Activated CD4-positive, alpha-beta T cell treated with anti-CD3 and anti-CD28 coated beads for 48 hours (primary cell): Measurements from ENCODE around the gene OGFOD3.

Source experiments
- DNase-seq: peaks from one replicate; pipeline ENCODE4 v3.0.0-alpha.2; 2020

OGFOD3 gene

DNA sequence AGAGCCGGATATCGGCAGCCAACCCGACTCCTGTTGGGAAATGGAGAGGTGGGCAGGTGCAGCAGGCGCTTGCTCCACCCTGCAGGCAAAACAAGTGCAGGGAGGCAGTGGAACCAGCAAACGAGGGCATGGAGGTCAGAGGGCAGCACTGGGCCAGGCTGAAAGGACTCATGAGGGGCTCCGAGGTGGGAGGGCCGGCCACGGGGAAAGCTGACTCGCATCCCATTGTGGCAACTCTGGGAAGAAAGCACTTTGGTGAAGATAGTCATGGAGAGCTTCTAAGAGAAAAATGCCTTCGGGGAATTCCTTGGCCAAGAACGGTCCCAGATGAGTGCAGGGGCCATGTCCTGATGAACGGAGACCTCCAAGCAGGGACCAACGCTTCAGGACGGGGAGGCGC, 27.7 kb upstream of the OGFOD3 start:
- no peak for DNase-seq

DNA sequence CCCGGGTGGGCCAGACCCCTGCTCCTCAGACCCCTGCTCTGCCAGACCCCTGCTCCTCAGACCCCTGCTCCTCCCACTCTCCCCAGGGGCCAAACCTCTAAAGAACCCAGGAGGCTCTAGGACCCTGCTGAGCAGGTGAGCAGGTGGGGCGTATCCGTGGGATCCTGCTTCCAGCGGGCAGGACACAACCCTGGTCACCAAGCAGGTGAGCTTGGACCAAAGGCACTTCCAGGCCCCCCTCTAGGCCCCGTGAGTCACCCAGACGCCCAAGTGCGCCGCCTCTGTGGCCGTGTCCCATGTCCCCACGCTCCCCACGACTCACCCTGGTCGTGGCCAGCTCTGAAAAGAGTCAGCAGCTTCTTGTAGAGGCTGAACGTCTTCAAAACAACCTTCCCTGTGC, 27.2 kb upstream of the OGFOD3 start:
- DNase-seq: no peak

DNA sequence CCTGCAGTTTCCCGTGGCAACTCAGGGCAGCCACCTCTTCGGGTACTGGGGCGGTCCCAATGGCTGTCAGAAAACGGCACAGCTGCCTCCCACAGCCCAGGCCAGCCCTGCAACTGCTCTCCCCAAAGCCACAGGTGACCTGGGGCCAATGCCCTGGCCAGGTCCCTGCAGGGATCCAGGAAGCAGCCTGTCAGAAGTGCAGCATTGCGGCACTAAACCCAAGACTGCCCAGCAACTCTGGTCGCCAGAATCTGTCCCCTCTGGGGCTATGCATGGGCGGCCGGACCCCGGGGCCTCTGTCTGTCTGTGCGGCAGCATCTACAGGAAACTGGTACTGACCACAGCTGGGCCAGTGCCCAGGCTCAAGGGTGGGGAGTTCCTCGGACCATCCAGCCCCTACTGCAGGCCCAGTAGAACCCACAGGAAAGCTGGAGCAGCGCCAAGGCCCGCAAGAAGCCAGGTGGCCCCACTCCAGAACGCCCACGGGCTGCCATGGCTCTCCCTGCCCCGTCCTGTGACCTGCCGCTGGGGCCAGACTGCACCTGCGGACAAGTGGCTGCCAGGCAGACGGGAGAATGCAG, 26.6 kb upstream of the OGFOD3 start:
- no peak for DNase-seq

DNA sequence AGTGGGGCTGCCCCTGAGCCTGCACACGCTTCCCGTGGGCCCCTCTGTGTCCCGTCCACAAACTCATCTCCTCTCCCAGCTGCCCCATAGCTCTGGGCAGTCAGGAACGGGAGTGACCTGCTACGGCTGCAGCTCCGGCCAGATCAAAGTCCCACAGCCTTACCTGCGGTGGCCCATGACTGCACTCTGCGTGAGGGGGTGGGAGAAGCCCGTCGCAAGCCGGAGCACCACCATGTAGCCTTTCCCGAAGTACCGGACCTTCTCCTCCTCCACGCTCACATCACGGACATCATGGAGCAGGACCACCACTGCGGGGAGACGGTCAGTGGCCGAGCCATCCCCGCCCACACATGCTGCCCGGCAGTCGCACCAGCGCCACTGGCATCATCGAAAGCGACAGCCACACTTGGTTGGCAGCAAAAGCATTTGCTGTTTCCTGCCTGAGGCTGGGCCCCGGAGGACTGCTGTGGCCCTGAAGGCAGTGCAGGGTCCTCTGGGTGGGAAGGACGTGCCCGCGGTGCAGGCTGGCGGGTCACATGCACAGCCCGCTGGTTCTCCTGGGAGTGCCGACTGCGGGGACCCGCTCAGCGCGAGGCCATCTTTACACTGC, 26.0 kb upstream of the OGFOD3 start:
- DNase-seq: no peak

DNA sequence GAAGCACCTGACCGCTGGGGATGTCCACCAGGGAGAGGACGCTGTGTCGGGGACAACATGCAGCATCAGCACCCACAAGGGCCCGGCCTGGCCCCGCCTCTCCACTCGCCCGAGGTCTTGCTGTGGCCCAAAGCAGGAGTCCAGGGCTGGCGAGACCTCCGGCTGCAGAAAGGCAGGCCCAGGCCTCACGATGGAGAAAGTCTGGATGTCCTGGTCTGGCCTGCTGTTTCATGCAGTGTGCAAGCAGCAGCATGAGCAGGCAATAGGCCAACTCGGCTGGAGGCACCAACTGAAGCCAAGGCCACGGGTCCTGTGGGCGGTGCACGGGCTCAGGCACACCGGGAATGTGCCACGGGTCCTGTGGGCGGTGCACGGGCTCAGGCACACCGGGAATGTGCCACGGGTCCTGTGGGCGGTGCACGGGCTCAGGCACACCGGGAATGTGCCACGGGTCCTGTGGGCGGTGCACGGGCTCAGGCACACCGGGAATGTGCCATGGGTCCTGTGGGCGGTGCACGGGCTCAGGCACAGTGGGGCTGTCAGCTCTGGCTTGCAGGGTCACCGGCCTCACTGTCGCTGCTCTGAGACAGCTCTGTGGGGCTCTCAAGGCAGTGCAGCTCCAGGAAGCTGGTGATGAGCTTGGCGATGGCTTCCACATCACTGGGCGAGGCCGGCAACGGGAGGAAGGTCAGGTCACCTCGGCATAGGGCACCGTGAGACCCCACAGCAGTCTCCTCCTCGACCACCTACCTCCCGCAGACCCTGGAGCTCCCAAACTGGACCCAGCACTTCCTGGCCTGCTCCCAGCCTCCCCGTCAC, 25.3 kb upstream of the OGFOD3 start:
- DNase-seq: no peak

DNA sequence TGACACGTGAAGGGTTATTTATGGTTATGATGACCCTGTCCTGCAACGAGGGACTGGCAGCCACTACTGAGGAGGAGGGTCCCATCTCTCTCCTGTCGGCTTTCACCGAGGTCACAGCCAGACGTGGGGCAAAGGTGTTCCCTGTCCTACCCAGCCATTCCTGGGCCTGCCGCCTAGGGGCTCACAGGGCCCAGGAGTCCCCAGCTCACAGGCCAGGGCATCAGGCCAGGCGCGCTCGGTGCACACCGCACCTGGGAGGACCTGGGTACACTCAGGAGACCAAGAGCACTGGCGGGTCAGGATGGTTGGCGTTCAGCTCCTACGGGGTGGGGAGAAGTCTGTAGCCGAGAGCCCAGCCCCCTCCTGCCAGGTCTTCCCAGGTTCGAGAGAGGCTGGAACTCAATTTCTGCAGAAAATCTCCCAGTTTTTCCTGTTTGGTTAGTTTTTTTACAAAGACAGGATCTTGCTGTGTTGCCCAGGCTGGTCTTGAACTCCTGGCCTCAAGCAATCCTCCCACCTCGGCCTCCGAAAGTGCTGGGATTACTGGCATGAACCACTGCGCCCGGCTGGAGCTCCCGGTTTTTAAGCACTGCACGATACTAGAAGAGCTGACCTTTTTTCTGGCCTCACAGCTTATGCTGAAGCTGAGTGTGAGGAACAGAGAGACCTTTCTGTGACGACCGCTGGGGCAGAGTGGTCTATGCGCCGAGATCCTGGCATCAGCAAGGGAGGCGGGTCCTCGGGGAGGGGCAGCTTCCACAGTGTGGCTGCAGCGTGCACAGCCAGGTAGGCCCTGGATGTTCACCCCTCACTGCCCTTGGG, 24.5 kb upstream of the OGFOD3 start:
- DNase-seq: no peak

DNA sequence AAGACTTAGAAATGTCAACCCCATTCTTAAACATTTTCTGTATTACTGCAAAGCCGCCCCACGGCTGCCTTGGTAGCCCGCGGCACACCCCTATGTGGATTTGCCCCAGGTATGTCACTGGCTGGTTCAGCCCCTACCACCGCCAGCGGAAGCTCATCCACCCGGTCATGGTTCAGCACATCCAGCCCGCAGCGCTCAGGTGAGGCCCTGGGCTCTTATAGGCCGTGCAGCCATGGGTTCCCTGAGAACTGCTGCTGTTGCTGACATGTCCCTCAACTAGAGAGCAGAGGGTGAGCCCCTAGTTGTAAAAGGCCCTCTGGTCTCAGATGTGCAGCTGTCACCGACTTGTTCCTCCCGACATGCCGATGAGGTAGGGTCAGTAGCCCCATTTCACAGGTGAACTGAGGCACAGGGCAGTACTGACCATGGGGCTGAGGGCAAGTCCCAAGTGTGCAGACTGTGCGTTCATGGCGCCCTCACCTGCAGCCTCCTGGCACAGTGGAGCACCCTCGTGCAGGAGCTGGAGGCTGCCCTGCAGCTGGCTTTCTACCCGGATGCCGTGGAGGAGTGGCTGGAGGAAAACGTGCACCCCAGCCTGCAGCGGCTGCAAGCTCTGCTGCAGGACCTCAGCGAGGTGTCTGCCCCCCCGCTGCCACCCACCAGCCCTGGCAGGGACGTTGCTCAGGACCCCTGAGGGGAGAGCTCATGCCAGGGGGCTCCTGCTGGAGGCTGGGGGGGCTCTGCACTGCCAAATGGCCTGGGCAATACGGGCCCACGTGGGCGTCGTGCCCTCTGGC, 23.5 kb upstream of the OGFOD3 start:
- no peak for DNase-seq

DNA sequence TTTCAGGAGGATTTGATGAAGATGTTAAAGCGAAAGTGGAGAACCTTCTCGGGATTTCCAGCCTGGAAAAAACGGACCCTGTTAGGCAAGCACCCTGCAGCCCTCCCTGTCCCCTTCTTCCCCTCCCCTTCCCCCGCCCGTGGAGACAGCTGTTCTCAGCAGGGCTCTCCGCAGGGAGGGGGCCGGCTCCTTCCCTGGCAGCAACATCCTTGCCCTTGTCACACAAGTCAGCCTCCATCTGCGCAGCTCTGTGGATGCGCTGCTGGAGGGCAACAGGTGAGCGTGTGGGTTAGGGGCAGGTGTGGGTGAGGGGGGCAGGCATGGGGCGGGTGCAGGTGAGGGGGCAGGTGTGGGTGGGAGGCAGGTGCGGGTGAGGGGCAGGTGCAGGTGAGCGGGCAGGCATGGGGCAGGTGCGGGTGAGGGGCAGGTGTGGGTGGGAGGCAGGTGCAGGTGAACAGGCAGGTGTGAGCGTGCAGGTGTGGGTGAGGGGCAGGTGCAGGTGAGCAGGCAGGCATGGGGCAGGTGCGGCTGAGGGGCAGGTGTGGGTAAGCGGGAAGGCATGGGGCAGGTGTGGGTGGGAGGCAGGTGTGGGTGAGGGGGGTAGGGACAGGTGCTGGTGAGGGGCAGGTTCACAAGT, 22.7 kb upstream of the OGFOD3 start:
- no peak for DNase-seq

DNA sequence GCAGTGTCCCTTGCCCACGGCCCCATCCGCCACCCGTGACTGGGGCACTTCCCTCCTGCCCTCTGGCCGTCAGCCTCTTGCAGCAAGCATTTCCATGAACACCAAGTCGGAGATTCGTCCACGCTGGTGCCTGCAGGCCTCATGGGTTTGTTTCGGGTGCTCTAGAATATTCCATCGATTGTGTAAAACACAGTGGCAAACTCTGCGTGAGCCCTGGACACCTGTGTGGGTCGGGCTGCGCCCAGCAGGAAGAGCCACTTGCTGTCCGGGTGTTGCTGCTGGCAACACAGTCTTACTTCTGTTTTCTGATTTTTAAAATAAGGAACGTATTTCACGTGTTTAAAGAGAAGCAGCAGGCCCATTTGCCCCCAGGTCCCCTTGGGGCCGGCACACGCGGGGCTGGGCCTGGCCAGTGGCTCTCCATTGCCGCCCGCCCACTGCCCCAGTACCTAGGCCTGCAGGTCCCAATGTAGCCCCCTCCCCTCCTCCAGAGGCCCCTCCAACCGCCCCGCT, 22.1 kb upstream of the OGFOD3 start:
- no peak for DNase-seq

DNA sequence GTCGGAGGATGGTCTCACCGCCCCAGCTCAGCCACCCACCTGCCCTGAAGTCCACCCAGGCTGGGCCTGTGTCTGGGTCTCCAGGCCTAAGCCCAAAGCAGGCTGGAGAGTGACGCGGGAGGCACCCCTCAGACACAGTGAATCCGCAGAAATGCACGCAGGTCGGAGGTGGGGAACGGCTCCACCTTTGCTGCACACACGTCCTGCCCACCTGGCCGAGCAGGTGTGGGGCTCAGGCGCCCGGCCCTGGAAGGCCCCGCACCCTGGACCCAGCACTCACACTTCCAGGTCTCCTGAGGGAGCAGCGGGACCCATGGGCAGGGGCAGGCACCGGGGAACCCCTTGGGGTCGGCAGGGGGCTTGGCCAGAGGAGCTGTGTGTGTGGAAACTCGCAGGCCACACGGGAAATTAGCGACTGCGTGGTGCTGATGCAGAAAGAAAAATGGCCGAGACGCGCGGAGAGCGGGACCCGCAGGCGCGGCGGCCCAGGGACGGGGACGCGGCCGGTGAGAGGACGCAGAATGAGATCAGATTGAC, 21.5 kb upstream of the OGFOD3 start:
- no peak for DNase-seq

DNA sequence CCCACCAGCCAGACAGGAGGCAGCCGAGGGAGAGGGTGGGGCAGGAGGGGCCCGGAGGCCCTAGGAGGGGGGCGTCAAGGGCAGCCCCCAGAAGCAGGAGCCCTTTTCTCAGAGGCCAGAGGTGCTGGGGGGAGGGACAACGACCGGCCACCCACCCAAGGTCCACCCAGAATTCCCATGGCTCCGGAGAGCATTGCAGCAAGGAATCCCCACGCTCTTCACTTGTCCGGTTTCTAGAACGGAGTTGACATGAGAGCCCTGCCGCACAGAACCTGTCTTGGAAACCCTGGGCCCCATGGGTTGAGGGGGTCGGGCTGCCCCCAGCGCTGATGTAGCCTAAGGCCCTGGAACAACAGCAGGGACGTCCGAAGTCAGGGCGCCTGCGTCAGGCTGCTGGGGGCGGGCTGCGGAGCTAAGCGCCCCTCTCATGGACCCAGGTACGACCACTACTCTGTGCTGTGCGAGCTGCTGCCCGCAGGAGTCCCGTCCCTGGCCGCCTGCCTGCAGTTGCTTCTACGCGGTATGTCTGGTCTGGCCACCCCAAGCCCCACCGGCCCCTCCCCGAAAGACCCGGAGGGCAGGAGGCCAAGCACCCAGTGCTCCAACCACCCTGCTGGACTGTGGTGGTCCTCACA, 20.9 kb upstream of the OGFOD3 start:
- no peak for DNase-seq

DNA sequence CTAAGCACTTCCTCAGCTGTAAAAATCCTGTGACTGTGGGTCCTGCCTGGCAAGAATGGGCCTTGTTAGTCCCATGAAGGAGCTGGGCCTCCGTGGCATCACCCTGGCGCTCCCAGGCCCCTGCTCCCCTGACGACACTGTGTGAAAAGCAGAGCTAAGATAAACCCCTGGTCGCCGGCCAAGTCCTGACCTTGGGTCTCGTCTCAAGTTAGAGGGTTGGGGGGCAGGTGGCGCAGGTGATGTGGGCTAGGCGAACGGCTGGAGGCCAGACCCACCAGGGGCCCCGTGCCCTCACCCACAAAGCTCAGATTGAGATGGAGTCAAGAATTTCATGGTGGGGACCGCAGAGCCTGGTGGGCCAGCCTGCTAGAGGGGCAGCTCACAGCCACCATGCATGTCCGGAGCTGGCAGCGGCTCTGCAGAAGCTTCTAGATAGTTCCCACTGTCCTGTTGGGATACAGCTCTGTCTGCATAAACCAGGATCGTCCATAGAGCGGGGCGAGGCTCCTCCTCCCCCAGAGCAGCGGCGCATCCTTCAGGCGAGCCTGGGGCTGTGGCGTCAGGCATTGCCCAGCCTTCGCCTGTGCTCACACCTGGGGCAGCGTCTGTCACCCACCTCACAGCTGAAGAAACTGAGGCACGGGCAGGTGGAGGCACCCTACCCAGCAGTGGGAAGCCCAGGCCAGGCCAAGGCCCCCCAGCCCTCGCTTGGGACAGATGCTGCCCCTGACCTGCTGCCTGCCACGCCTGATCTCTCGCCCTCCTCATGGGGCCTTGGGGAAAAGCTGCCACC, 20.2 kb upstream of the OGFOD3 start:
- no peak for DNase-seq

DNA sequence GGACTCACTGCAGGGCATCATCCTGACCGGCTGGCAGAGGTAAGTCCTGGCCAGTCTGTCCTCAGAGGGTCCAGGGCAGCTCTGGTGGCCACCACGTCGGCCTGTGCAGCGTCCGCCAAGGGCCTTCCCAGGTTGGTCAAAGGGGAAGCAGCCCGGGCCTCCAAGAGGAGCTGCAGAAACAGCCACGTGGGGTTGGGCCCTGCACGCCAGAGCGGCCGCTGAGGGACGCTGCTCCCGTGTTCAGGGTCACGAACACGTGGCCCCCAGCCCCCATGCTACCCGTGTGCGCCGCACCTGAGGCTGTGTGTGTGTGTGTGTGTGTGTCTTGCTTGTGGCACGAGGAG, 18.9 kb upstream of the OGFOD3 start:
- DNase-seq: no peak

DNA sequence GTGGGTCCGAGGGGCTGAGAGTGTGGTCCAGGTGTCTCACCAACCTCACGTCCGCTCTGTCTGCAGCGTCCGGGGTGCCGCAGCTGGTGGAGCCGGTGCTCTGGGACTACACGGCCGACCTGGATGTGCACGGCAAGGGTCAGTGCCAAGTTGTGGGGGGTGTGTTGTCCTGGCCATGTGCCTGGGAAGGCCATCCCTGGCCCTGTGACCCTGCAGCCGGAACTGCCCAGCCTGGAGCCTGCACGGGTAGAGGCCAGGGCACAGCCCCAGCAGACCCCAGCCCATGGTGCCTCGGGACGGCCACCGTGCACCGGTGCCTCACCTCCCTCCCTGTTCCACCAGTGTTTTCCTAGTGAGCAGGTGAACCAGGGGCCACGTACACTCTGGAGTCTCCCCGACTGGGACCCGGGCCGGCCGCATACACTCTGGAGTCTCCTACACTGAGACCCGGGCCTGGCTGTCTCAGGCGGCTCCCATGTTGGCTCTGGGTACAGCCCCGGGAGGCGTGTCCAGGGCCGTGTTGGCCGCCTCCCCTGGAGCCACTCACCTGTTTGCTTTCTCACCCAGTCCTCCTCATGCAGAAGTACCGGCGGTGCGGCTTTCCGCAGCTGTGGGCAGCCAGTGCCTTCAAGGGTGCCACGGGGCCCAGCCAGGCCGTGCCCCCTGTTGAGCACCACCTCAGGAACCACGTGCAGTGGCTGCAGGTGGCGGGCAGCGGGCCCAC, 18.4 kb upstream of the OGFOD3 start:
- DNase-seq: no peak

DNA sequence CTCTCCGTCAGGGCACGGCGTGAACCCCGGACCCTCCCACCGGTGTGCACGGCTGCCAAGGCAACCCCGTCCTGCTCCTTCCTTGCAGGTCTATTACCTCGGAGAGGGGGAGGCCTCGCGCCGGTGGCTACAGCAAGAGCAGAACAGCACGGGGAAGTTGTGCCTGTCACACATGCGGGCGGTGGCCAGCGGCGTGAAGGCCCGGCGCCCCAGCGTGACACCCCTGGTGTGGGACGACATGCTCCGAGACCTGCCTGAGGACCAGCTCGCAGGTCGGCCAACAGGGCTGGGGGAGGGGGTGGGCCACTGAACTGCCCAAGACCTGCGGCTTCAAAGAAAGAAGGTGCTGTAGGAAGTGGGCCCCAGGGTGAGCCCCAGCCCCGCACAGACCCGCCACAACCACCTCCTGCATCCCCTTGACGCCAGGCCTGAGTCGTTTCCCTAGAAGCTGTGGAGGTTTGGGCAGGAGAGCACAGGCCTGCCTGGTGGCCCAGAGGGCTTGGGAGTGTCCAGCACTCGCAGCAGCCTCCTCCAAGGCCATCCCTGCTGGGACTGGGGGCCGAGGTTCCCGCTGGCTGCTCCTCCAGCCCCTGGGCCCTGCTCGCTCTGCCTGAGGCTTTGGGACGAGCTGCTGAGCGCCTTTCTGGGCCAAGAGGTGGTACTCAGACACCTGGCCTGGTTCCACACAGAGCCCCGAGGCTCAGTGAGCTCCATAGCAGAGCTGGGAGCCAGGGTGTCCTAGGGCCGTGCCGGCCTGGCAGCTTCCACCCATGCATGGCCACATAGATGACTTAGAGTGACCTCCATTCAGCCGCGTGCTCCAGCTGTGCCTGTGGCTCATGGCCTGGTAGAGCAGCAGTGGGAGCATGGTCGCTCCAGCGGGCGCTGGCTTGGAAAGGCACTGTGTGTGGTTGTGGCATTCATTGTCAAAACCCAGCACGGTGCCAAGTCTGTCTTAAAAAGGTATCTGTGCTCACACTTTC, 17.5 kb upstream of the OGFOD3 start:
- DNase-seq: no peak

DNA sequence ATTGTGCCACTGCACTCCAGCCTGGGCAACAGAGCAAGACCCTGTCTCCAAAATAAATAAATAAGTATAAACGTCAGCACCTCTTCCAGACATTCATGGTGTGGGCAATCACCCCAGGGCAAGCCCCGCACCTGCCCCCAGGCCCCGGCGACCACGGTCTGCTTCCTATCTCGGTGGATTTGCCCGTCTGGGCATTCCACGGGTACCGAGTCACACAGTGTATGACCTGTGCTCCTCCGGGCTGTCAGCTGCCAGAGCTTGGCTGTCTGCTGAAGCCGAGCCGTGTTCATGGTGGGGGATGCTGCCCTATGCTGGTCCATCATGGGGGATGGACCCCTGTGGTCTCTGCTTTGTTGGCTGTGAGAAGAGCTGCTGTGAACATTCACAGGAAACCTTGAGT, 16.7 kb upstream of the OGFOD3 start:
- DNase-seq: no peak

DNA sequence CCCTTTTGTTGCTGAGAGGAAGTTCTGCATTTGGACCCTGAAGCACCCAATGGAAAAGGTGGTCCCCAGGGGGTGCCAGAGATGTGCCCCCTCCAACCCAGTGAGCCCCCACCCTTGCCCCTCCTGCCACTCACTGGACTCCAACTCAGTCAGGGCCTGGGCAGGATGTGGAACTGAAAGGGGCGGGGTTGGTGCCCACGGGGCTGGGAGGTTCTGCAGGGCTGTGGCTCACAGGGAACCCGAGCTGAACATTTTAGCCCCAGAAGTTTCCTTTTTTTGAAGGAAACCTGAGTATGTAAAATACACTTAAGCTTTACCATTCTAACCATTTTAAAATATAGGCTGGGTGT, 15.8 kb upstream of the OGFOD3 start:
- no peak for DNase-seq

DNA sequence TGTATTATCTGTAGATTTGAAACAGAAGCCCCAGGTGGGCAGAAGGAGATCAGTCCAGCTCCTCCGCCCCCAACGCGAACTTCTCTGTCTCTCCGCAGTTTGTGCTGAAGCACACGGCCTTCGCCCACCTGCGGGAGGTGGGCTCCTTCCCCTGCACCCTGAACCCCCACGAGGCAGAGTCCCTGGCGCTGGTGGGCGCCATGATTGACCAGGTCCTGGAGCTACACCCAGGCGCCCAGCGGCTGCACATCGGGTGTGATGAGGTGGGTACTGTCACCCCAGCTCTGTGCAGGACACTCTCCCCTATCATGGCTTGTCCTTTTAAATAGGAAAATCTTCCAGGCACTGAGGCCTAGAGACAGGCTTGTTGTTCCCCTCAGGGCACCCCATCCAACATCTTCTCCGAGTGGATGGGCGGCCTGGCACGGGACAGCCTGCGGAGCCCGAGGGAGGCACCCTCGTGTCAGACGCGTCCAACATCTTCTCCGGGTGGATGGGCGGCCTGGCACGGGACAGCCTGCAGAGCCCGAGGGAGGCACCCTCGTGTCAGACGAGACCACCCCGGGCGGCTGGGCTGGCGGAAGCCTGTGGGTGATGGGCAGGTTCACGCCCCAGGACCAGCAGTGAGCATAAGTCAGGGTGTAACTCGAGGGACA, 15.3 kb upstream of the OGFOD3 start:
- DNase-seq: no peak
